HG03064 (cell line): ENCODE measurements around the gene HSD17B14.
"Not testable (repeated sequence)": the region's sequence is repeated elsewhere in the genome, so short reads cannot be mapped to it uniquely, and the experiment has no call there.

Experiments used
- ATAC-seq: cut with Tn5 transposase; IDR thresholded peaks from one replicate; pipeline ENCODE4 v1.9.1; 2021; ENCODE audit warnings: low read depth; ENCODE audit not compliant: unreplicated experiment

HSD17B14 gene

GRCh38 chr19:48836089-48837017, at the start of gene HSD17B14:
TSS of gene HSD17B14 (minus strand) at chr19:48836491. CDS start at chr19:48836411, 80 bp downstream.
- no peak for ATAC-seq

DNA sequence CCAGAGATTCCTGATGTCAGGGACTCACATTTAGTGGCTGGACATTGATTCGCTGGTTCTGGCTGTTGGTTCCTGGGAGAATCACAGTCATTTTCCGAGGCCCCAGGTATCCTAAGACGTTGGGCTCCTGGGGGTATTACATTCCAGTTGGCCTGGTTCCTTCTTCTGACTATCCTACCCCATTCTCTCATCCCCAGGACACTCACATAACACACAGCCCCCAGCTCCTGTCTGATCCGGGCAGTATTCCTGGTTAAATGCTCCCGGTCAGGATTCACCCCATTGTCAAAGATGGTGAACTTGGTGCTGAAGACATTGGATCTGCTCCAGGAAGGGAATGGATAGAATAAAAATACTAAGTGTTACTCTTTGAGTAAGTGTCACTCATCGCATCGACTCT, 47.4 kb upstream of the HSD17B14 start:
- ATAC-seq = no peak

DNA sequence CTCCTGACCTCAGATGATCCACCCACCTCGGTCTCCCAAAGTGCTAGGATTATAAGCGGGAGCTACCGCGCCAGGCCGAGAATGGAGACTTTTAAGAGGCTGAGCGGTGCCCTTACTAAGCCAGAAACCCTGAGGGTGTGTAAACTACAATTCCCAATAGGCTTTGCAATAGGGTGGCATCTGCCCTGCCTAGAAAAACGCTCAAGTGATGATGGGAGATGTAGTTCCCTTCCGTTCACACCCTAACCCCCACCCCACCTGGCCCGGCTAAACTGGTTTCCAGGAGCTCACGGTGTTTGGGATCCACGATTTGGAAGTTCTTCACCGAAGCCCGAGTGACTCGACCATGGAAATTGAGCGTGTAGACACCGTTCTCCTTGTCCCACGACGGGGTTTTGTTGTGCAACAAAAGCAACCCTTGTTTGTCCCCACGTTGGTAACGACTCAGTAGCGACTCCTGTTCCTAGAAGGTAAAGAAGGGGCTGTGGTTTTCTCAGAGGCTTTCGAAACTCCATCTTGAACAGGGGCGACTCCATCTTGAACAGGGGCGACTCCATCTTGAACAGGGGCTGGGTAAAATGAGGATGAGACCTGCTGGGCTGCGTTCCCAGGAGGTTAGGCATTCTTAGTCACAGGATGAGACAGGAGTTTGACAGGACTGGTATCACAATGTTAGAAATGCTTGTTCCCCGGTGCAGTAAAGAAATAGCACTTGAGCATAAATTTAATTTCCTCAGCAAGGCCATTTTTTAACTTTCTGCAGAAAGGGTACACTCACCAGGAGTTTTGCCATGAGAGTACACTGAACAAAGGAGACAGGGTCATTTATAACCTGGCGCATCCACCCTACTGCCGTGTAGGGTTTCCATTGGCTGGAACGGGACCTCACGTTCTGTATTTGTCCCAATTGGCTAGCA, 45.7 kb upstream of the HSD17B14 start:
- no peak for ATAC-seq

DNA sequence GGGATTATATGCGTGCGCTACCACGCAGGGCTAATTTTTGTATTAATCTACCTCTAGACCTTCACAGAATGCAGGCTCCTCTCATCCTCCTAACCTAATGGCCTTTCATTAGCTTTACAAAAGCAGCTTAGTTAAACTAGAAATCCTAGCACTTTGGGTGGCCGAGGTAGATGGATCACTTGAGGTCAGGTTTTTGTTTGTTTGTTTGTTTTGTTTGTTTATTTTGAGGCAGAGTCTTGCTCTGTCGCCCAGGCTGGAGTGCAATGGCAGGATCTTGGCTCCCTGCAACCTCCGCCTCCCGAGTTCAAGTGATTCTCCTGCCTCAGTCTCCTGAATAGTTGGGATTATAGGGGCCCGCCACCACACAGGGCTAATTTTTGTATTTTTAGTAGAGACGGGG, 43.4 kb upstream of the HSD17B14 start:
- not testable (repeated sequence) for ATAC-seq

GRCh38 chr19:48879025-48879637, 42.8 kb upstream of the HSD17B14 start:
- ATAC-seq = no peak

GRCh38 chr19:48878196-48879024, 42.1 kb upstream of the HSD17B14 start:
- no peak for ATAC-seq

- ATAC-seq = no peak
These were observed 41.5 kb upstream of the HSD17B14 start for GRCh38 chr19:48877855-48878195.

DNA sequence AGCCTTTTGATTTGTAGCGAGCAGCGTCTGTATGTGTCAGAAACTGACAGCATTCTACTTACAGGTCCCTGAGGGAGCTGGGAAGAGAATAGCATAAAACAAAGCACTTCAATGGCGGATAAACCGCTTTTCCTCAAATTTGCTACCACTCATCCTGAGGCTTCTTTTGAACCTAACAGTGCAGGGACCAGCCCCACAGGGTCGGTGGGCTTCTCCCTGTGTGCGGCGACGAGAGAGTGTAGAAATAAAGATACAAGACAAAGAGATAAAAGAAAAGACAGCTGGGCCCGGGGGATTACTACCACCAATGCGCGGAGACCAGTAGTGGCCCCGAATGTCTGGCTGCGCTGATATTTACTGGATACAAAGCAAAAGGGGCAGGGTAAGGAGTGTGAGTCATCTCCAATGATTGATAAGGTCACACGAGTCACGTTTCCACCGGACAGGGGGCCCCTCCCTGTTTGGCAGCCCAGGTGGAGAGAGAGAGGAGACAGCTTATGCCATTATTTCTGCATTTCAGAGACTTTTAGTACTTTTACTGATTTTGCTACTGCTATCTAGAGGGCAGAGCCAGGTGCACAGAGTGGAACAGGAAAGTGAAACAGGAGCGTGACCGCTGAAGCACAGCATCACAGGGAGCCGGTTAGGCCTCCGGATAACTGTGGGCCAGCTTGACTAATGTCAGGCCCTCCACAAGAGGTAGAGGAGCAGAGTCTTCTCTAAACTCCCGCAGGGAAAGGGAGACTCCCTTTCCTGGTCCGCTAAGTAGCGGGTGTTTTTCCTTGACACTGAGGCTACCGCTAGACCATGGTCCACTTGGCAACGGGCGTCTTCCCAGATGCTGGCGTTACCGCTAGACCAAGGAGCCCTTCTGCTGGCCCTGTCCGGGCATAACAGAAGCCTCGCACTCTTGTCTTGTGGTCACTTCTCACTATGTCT, 40.0 kb upstream of the HSD17B14 start:
- not testable (repeated sequence) for ATAC-seq

GRCh38 chr19:48874303-48875135, 38.2 kb upstream of the HSD17B14 start:
- ATAC-seq = no peak

GRCh38 chr19:48873476-48874302, 37.4 kb upstream of the HSD17B14 start:
- no peak for ATAC-seq

DNA sequence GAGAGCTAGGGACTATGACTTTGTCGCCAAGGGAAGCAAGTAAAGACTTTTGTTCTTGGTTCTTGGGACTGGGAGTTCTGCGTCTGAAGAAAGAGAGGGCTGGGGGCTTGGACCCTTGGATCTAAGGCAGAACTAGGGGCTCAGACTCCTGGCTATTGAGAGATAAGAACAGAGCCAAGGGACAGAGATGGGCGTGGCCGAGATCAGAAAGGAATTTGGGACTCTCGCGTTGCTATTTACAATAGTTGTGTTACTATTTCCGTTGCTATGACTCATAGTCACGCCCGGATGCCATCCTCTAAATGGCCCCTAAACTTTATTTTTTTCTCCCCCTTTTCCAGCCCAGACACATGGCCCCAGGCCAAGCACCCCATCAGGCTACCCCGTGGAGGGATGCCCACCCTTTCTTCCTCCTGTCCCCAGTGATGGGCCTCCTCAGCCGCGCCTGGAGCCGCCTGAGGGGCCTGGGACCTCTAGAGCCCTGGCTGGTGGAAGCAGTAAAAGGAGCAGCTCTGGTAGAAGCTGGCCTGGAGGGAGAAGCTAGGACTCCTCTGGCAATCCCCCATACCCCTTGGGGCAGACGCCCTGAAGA, 36.7 kb upstream of the HSD17B14 start:
- ATAC-seq = no peak

DNA sequence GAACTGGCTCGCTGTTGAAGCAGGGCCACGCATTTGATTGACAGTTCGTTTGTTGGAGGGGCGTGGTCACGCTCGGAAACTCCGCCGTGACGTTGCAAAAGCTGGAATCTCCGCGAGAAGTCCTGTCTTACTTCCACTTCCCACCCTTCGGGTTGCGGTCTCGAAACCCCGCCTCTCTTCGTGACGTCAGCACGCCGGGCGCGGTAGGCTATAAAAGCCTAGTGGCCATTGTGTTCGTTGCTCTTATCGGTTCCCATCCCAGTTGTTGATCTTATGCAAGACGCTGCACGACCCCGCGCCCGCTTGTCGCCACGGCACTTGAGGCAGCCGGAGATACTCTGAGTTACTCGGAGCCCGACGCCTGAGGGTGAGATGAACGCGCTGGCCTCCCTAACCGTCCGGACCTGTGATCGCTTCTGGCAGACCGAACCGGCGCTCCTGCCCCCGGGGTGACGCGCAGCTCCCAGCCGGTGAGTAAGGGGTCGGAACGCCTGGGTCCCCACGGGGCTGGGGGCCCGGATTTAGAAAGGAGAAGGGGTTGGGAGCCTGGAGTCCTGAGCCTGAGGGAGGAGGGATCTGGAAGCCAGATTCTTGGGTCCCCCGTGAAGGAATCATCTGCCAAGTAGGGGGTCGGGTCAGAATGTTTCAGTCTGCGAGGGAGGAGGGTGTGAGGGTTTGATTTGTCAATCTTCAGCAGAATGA, 36.0 kb upstream of the HSD17B14 start, which contains the start of gene PPP1R15A:
TSS of gene PPP1R15A (plus strand) at position 240 of the 702 bp plus-strand sequence. CDS start 813 bp downstream, outside the sequence.
- ATAC-seq = no peak

DNA sequence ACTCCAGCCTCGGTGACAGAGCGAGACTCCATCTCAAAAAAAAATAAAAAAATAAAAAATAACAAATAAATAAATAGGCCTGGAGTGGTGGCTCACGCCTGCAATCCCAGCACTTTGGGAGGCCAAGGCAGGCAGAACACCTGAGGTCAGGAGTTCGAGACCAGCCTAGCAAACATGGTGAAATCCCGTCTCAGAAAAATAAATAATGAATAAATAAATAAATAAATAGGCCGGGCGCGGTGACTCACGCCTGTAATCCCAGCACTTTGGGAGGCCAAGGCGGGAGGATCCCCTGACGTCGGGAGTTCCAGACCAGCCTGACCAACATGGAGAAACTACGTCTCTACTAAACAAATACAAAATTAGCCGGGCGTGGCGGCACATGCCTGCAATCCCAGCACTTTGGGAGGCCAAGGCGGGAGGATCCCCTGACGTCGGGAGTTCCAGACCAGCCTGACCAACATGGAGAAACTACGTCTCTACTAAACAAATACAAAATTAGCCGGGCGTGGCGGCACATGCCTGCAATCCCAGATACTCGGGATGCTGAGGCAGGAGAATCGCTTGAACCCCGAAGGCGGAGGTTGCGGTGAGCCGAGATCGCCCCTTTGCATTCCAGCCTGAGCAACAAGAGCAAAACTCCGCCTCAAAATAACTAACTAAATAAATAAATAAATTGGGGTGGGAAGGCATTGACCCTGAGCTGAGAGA, 35.3 kb upstream of the HSD17B14 start:
- ATAC-seq = not testable (repeated sequence)

GRCh38 chr19:48870048-48870447, 33.8 kb upstream of the HSD17B14 start:
- ATAC-seq = no peak

DNA sequence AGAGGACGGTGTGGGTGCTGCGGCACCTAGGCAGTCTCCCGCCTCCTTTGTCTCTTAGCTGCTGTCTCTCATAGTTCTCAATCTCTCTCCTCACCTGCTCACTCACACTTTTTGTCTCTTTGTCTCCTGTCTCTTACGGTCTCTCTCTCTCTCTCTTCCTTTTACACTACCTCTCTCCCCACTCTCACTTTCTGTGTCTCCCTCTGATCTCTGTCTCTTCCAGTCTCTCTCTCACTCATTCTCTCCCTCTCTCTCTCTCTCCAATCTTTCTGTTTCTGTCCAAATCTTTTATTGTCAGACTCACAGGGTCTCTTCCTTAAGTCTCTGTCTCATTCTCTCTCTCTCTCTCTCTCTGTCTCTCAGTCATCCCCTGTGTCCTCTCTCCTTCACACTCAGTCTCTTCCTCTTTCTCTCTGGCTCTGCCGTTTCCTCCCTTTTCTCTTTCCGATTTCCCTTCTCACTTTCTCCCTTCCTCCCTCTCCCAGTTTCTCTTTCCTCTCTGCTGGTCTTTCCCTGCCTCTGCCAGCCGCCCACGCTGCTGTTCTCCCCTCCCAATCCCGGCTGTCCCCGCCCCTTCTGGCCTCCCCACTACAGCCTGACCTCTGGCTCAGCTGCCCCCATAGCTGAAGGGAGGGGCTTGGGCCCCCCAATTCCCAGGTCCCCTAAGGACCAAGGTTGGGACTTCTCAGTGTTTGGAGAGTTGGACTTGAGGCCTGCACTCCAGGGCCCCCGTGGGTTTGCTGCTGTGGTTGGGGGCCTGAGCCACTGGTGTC, 32.0 kb upstream of the HSD17B14 start, which contains the start of gene PLEKHA4:
TSS of gene PLEKHA4 (minus strand) at position 504 of the 773 bp plus-strand sequence. CDS start 997 bp downstream, outside the sequence.
- ATAC-seq = no peak
